Kidney epithelial cell (primary cell): ENCODE measurements around the gene C1QA. TPM values are rescaled to one million over a fixed set of nuclear protein-coding genes. Genes with fewer than 3 reads are reported as not detected.

ENCODE experiments used
- DNase-seq: peaks from one replicate; pipeline ENCODE4 v3.0.0-alpha.2; 2010; ENCODE audit warnings: low read depth
- H3K27me3 ChIP-seq: 2 replicates; pipeline ENCODE4 v1.6.0; 2011; ENCODE audit warnings: low read length; ENCODE audit not compliant: control insufficient read depth, insufficient read depth
- H3K36me3 ChIP-seq: 2 replicates; pipeline ENCODE4 v1.5.1; 2011; ENCODE audit warnings: low read length; ENCODE audit not compliant: control insufficient read depth, insufficient read depth
- H3K4me3 ChIP-seq: 2 replicates; pipeline ENCODE4 v1.5.1; 2011; ENCODE audit warnings: low read depth, mild to moderate bottlenecking, control low read depth, low read length
- CTCF ChIP-seq: IDR thresholded peaks from 2 replicates; pipeline ENCODE4 v1.5.1; 2011; ENCODE audit warnings: mild to moderate bottlenecking, moderate library complexity, low read length, control low read depth, inconsistent platforms; ENCODE audit not compliant: insufficient read depth, poor library complexity, severe bottlenecking
- total RNA-seq: library from RNA; depleted of rRNA; stranded (reverse); fragments of >200 nt; gene quantifications from 2 replicates; pipeline ENCODE4 v1.2.3, GENCODE V29; 2015

C1QA gene
- total RNA-seq, 1 donor from 2014 or later = 2.2 TPM

DNA sequence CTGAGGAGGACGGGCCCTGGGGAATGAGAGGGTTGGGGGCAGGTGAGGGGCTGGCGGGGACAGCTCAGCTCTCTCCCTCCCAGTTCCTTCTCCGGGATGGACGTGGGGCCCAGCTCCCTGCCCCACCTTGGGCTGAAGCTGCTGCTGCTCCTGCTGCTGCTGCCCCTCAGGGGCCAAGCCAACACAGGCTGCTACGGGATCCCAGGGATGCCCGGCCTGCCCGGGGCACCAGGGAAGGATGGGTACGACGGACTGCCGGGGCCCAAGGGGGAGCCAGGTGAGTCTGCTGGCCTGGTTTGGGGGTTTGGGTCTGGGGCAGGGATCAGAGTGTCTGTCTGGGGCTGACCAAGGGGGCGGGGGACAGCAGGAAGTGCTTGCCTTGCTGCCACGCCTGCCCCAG lies 7.5 kb downstream of the C1QA start:
- peaks cover 38% of the 10 kb centered on the region for H3K27me3 ChIP-seq
- no peak for TF ChIP-seq CTCF
- no peak overlapping the region for H3K4me3 ChIP-seq
- no peak for DNase-seq
- no peaks in the 10 kb centered on the region for H3K36me3 ChIP-seq

- no peak overlapping the region for H3K4me3 ChIP-seq
- no peaks in the 10 kb centered on the region for H3K36me3 ChIP-seq
- no peak for DNase-seq
- H3K27me3 ChIP-seq = peaks cover 34% of the 10 kb centered on the region
- no peak for TF ChIP-seq CTCF
Observed at GRCh38 chr1:22645931-22646330, 9.5 kb downstream of the C1QA start.

DNA sequence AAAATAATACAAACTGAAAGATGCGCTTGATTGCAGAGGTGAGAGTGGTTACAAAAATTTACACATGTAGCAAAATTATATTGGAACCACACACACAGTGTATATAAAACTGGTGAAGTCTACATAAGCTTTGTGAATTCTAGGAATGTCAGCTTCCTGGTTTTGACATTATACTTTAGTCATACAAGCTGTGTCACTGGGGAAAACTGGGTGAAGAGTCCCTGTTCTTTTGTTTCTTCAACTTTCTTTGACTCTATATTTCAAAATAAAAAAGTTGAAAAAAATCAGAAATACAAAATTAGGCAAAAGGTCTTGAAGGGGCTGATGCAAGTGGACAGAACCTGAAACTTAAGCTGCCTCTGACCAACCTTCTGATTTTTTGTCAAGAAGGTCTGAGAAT lies 10.0 kb downstream of the C1QA start:
- H3K27me3 ChIP-seq = peaks cover 31% of the 10 kb centered on the region
- no peaks in the 10 kb centered on the region for H3K36me3 ChIP-seq
- DNase-seq = no peak
- H3K4me3 ChIP-seq = no peak overlapping the region
- no peak for TF ChIP-seq CTCF

GRCh38 chr1:22650089-22650693 lies 13.8 kb downstream of the C1QA start:
- H3K4me3 ChIP-seq = no peak overlapping the region
- peaks cover 34% of the 10 kb centered on the region for H3K27me3 ChIP-seq
- DNase-seq = no peak
- H3K36me3 ChIP-seq = no peaks in the 10 kb centered on the region
- no peak for TF ChIP-seq CTCF

GRCh38 chr1:22651941-22652856 lies 15.8 kb downstream of the C1QA start:
- Histone ChIP-seq H3K27me3 (peaks cover 51% of the 10 kb centered on the region), H3K36me3 (no peaks in the 10 kb centered on the region), H3K4me3 (no peak overlapping the region)
- no peak for DNase-seq
- no peak for TF ChIP-seq CTCF
